ENCODE results near the gene TRPM1. TPM values are rescaled to one million over a fixed set of nuclear protein-coding genes. Genes with fewer than 3 reads are reported as not detected.

TRPM1 gene
- polyA plus RNA-seq, 2 of the 4 experiments (the other 2 are of a cell fraction) = not detected

DNA sequence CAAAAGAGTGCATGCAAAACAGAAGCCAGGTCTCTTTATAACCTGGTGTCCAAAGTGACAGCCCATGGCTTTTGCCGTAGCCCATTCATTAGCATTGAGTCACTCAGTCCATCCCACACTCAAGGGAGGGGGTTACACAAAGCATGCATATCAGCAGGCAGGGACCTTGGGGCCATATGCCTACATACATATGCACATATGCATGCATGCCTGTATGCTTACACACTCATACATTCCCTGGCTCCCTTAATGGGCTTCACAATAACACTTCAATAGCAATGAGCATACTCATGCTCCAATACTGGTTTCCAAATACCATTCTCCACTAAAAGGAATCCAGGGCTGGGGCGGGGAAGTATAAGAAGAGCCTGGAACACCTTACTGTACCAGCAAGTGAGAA, 22.0 kb downstream of the TRPM1 start:
- no peak overlapping the region for H3K4me2 ChIP-seq

DNA sequence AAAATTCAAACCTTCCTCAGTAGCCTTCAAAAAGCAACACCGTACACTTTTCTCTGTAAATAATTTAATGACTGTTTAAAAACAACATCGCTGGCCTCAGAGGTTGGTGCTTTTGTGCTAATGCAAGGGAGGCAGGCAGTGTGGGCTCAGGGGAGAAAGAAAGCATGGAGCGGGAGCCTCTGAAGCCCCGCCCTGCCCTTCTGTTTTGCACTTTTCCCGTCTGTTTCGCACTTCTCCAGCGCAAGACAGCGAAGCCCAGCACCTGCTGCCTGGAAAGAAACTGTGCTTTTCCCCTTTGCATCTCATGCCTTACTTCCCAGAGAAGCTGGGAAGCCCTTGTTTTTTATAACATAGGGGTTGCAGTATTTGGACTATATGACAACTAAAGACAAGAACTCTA, 23.1 kb downstream of the TRPM1 start:
- 83% methylated on average over 8 of the region's 8 CpGs for WGBS (ENCODE audit: missing lambda C conversion rate)
- ChIA-PET CTCF (interaction anchor here (1.0 to 1.6 kb wide), 3 partner anchors 11 to 88 kb away, joined by 3 to 5 read pairs (median 5); no protein-coding TSS in a partner anchor), POLR2A (no interaction called here)
- Histone ChIP-seq H3K4me3 (no peak overlapping the region), H3K9me3 (no peaks in the 10 kb centered on the region), H3K4me2 (no peak overlapping the region), H3K27ac (no peak overlapping the region), H3K4me1 (peaks cover 23% of the 10 kb centered on the region)
- TF ChIP-seq MYC (IDR thresholded peaks at IDR 0.05; ENCODE audit: borderline replicate concordance, low read length) = no peak
- no peak for DNase-seq (ENCODE audit: low read depth in 1 of 2, low spot score in 1 of 2)
- no peak for ATAC-seq
- no peak for FAIRE-seq

More for the DNA sequence above, 22.0 kb downstream of the TRPM1 start:
- ChIA-PET CTCF (interaction anchor here (0.6 to 1.3 kb wide), 3 partner anchors 12 to 1004 kb away, joined by 3 to 5 read pairs (median 3); no protein-coding TSS in a partner anchor), POLR2A (no interaction called here)
- TF ChIP-seq, protein P1, sequence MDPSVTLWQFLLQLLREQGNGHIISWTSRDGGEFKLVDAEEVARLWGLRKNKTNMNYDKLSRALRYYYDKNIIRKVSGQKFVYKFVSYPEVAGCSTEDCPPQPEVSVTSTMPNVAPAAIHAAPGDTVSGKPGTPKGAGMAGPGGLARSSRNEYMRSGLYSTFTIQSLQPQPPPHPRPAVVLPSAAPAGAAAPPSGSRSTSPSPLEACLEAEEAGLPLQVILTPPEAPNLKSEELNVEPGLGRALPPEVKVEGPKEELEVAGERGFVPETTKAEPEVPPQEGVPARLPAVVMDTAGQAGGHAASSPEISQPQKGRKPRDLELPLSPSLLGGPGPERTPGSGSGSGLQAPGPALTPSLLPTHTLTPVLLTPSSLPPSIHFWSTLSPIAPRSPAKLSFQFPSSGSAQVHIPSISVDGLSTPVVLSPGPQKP (IDR thresholded peaks at IDR 0.05; ENCODE audit: low read depth, low read length) = no peak
- no peak for TF ChIP-seq SREBF2 (IDR thresholded peaks at IDR 0.05)
- TF ChIP-seq PHF8 (IDR thresholded peaks at IDR 0.05; ENCODE audit: borderline replicate concordance, low read depth) = no peak
- TF ChIP-seq RARB (CRISPR knock-in tag; IDR thresholded peaks at IDR 0.05) = no peak
- TF ChIP-seq JUNB (IDR thresholded peaks at IDR 0.05) = no peak
- TF ChIP-seq, protein P2, sequence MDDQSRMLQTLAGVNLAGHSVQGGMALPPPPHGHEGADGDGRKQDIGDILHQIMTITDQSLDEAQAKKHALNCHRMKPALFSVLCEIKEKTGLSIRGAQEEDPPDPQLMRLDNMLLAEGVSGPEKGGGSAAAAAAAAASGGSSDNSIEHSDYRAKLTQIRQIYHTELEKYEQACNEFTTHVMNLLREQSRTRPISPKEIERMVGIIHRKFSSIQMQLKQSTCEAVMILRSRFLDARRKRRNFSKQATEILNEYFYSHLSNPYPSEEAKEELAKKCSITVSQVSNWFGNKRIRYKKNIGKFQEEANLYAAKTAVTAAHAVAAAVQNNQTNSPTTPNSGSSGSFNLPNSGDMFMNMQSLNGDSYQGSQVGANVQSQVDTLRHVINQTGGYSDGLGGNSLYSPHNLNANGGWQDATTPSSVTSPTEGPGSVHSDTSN (IDR thresholded peaks at IDR 0.05) = no peak
- no peak for TF ChIP-seq MAZ (IDR thresholded peaks at IDR 0.05; ENCODE audit: borderline replicate concordance, low read depth, low read length)
- no peak for TF ChIP-seq RCOR1 (IDR thresholded peaks at IDR 0.05; ENCODE audit: low read depth, low read length)
- TF ChIP-seq RFX5 (IDR thresholded peaks at IDR 0.05) = no peak
- TF ChIP-seq RNF2 (IDR thresholded peaks at IDR 0.05; ENCODE audit: borderline replicate concordance, low read depth) = no peak
- TF ChIP-seq ZSCAN20 (CRISPR knock-in tag; IDR thresholded peaks at IDR 0.05) = no peak
- TF ChIP-seq TFCP2L1 (CRISPR knock-in tag; IDR thresholded peaks at IDR 0.05) = no peak
- H3K4me3 ChIP-seq = no peak overlapping the region
- H3K9me3 ChIP-seq = no peaks in the 10 kb centered on the region
- peaks cover 28% of the 10 kb centered on the region for H3K4me1 ChIP-seq
- ATAC-seq (no peak), FAIRE-seq (no peak), DNase-seq (ENCODE audit: low read depth in 1 of 2, low spot score in 1 of 2) (no peak)
- no peak overlapping the region for H3K27ac ChIP-seq
- 70% methylated on average over 2 of the region's 2 CpGs for WGBS (ENCODE audit: missing lambda C conversion rate)

DNA sequence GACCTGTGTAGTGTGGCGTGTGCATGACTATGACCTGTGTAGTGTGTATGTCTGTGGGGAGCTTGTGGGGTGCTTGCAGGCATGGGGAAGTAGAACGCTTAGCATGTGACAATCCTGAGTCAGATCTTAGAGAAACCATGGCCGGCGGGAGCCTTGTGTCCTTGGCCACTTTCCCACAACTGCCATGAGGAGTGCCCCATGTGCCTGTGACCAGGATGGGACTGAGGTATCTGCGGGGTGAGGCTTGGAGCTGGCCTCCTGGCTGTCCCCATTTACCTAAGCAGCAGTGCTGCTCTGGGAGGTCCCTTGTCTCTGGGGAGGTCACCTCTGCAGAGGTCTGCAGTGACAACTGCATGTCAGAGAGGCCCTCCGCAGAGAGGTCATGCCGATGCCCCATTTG, 23.6 kb downstream of the TRPM1 start:
- Histone ChIP-seq H3K4me2 (no peak overlapping the region), H3K27ac (no peak overlapping the region), H3K9me3 (no peaks in the 10 kb centered on the region), H3K4me1 (peaks cover 18% of the 10 kb centered on the region), H3K4me3 (no peak overlapping the region)
- DNase-seq (ENCODE audit: low read depth in 1 of 2, low spot score in 1 of 2) (no peak), FAIRE-seq (no peak), ATAC-seq (no peak)
- ChIA-PET CTCF (interaction anchor here (1.4 to 1.6 kb wide), 2 partner anchors 13 to 51 kb away, joined by 4 to 5 read pairs; no protein-coding TSS in a partner anchor), POLR2A (no interaction called here)
- WGBS (ENCODE audit: missing lambda C conversion rate) = 85% methylated on average over 7 of the region's 7 CpGs
- TF ChIP-seq SREBF2 (IDR thresholded peaks at IDR 0.05) = no peak
- TF ChIP-seq CBX8 (IDR thresholded peaks at IDR 0.05) = no peak
- TF ChIP-seq ZNF302 (CRISPR knock-in tag; IDR thresholded peaks at IDR 0.05) = no peak
- TF ChIP-seq CHD4 (IDR thresholded peaks at IDR 0.05; ENCODE audit: borderline replicate concordance) = no peak

DNA sequence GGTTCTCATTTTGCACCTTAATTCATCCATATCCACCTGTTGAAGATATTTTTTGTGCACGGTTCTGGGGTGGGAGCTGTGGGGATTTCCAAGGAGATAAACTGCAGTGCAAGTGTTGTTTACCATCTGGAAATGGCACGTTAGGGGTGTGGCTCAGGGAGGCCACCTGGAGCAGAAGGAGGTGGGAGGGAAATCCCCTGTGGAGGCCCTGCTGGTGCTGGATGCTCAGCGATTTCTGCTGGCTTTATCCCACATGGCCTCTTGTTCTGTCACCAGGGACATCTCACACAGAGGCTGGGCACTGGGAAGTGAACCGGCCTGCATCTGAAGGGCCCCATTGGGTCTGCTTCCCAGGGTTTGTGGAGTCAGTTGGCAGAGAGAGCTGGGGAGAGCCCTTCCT, 24.3 kb downstream of the TRPM1 start:
- CTCF ChIA-PET = interaction anchor here (1.4 kb wide), 1 partner anchor 14 kb away, joined by 4 read pairs; no protein-coding TSS in a partner anchor

More for the DNA sequence above, 24.3 kb downstream of the TRPM1 start:
- Histone ChIP-seq H3K9me3 (no peaks in the 10 kb centered on the region), H3K27ac (no peak overlapping the region), H3K4me1 (peaks cover 14% of the 10 kb centered on the region), H3K4me3 (no peak overlapping the region), H3K4me2 (no peak overlapping the region)
- FAIRE-seq (no peak), DNase-seq (ENCODE audit: low read depth in 1 of 2, low spot score in 1 of 2) (no peak), ATAC-seq (no peak)
- 34% methylated on average over 4 of the region's 4 CpGs for WGBS (ENCODE audit: missing lambda C conversion rate)
- POLR2A ChIA-PET = no interaction called here
- no peak for TF ChIP-seq EHMT2 (IDR thresholded peaks at IDR 0.05; ENCODE audit: low read depth)
- no peak for TF ChIP-seq FOSL2 (IDR thresholded peaks at IDR 0.05)
- TF ChIP-seq FOSL2 (CRISPR knock-in tag; IDR thresholded peaks at IDR 0.05) = no peak
- TF ChIP-seq MAFK (IDR thresholded peaks at IDR 0.05; ENCODE audit: partially characterized antibody) = no peak
- no peak for TF ChIP-seq POLR2AphosphoS2 (conservative IDR thresholded peaks at IDR 0.05; ENCODE audit: low read length)
- TF ChIP-seq TFCP2L1 (CRISPR knock-in tag; IDR thresholded peaks at IDR 0.05) = no peak
- no peak for TF ChIP-seq ESRRA (IDR thresholded peaks at IDR 0.05; ENCODE audit: borderline replicate concordance, low read length)
- TF ChIP-seq RARB (CRISPR knock-in tag; IDR thresholded peaks at IDR 0.05) = no peak
- TF ChIP-seq PHF8 (IDR thresholded peaks at IDR 0.05; ENCODE audit: borderline replicate concordance, low read depth) = no peak
- TF ChIP-seq, protein P3, sequence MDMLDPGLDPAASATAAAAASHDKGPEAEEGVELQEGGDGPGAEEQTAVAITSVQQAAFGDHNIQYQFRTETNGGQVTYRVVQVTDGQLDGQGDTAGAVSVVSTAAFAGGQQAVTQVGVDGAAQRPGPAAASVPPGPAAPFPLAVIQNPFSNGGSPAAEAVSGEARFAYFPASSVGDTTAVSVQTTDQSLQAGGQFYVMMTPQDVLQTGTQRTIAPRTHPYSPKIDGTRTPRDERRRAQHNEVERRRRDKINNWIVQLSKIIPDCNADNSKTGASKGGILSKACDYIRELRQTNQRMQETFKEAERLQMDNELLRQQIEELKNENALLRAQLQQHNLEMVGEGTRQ (IDR thresholded peaks at IDR 0.05) = no peak
- no peak for TF ChIP-seq HOXA7 (CRISPR knock-in tag; IDR thresholded peaks at IDR 0.05)
- no peak for TF ChIP-seq SMC3 (IDR thresholded peaks at IDR 0.05)
- TF ChIP-seq NFE2L2 (conservative IDR thresholded peaks at IDR 0.05; ENCODE audit: low read length) = no peak
- no peak for TF ChIP-seq FOXS1 (CRISPR knock-in tag; IDR thresholded peaks at IDR 0.05)
- TF ChIP-seq CHD2 (IDR thresholded peaks at IDR 0.05; ENCODE audit: low read length, partially characterized antibody) = no peak
- no peak for TF ChIP-seq JUNB (IDR thresholded peaks at IDR 0.05)
- no peak for TF ChIP-seq RFX5 (IDR thresholded peaks at IDR 0.05)
- TF ChIP-seq KDM1A (IDR thresholded peaks at IDR 0.05; ENCODE audit: low read depth) = no peak
- TF ChIP-seq, protein P1 (IDR thresholded peaks at IDR 0.05; ENCODE audit: low read depth, low read length) = no peak
